Measurements from ENCODE around the gene NPTX2. TPM values are rescaled to one million over a fixed set of nuclear protein-coding genes. Genes with fewer than 3 reads are reported as not detected.

Gene NPTX2
- total and polyA plus RNA-seq, 4 donors = 0.41 to 2.3 (median 0.63) TPM

DNA sequence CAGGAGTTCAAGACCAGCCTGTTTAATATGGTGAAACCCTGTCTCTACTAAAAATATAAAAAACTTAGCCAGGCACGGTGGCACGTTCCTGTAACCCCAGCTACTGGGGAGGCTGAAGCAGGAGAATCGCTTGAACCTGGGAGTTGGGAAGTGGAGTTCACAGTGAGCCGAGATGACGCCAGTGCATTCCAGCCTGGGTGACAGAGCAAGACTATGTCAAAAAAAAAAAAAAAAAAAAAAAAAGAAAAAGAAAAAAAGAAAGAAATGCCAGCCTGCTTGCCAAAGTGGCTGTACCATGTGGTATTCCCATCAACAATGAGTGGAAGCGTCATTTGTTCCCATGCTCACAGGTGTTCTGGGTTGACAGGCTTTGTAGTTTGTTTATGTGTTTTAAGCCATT, 43.3 kb upstream of the NPTX2 start:
- TF ChIP-seq, protein P1, sequence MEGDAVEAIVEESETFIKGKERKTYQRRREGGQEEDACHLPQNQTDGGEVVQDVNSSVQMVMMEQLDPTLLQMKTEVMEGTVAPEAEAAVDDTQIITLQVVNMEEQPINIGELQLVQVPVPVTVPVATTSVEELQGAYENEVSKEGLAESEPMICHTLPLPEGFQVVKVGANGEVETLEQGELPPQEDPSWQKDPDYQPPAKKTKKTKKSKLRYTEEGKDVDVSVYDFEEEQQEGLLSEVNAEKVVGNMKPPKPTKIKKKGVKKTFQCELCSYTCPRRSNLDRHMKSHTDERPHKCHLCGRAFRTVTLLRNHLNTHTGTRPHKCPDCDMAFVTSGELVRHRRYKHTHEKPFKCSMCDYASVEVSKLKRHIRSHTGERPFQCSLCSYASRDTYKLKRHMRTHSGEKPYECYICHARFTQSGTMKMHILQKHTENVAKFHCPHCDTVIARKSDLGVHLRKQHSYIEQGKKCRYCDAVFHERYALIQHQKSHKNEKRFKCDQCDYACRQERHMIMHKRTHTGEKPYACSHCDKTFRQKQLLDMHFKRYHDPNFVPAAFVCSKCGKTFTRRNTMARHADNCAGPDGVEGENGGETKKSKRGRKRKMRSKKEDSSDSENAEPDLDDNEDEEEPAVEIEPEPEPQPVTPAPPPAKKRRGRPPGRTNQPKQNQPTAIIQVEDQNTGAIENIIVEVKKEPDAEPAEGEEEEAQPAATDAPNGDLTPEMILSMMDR (IDR thresholded peaks at IDR 0.05; ENCODE audit: control extremely low read depth, extremely low read depth) = no peak
- Histone ChIP-seq H3K27ac (ENCODE audit: low read depth in 1 of 2, low read length in 1 of 2) (no peak overlapping the region), H3K36me3 (ENCODE audit: control insufficient read depth in 4 of 4, insufficient read depth in 4 of 4, low read length in 4 of 4) (no peaks in the 10 kb centered on the region), H3K9me3 (ENCODE audit: control insufficient read depth in 4 of 4, insufficient read depth in 3 of 4, low read length in 3 of 4) (peaks cover 0 to 12% (median 5%) of the 10 kb centered on the region in 4 donors), H3K9ac (ENCODE audit: insufficient read depth in 1 of 2, low read length in 2 of 2) (no peak overlapping the region), H3K4me3 (no peak overlapping the region), H3K4me1 (ENCODE audit: control insufficient read depth in 5 of 5, insufficient read depth in 5 of 5, low read length in 5 of 5) (no peaks in the 10 kb centered on the region), H3K27me3 (ENCODE audit: control insufficient read depth in 3 of 3, insufficient read depth in 3 of 3, low read length in 2 of 3) (no peaks in the 10 kb centered on the region)
- 88 to 92% methylated on average over 6 of the region's 6 CpGs for WGBS, 2 donors
- ATAC-seq (ENCODE audit: insufficient read depth, low FRiP score) (no peak), DNase-seq (no peak)

DNA sequence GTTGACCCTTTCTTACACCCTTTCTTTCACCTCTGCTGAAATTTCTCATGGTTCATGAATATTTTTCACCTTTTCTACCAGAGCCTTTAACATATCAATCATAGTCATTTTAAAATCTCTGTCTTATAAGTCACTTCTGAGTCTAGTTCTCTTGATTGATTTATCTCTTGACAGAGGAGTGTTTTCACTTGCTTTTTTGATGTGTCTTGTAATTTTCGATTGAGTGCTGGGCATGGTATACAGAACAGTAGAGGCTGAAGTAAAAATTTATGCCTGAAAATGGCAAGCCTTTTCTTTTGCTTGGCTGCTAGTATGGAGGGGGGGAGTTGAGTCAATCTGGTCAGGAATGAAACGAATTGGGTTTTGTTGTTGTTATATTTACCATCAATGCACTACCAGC, 41.2 kb upstream of the NPTX2 start:
- Histone ChIP-seq H3K27me3 (ENCODE audit: control insufficient read depth in 3 of 3, insufficient read depth in 3 of 3, low read length in 2 of 3) (no peaks in the 10 kb centered on the region), H3K27ac (ENCODE audit: low read depth in 1 of 2, low read length in 1 of 2) (no peak overlapping the region), H3K36me3 (ENCODE audit: control insufficient read depth in 4 of 4, insufficient read depth in 4 of 4, low read length in 4 of 4) (no peaks in the 10 kb centered on the region), H3K9ac (ENCODE audit: insufficient read depth in 1 of 2, low read length in 2 of 2) (no peak overlapping the region), H3K4me3 (no peak overlapping the region), H3K4me1 (ENCODE audit: control insufficient read depth in 5 of 5, insufficient read depth in 5 of 5, low read length in 5 of 5) (no peaks in the 10 kb centered on the region), H3K9me3 (ENCODE audit: control insufficient read depth in 4 of 4, insufficient read depth in 3 of 4, low read length in 3 of 4) (peaks cover 0 to 12% (median 5%) of the 10 kb centered on the region in 4 donors)
- TF ChIP-seq, protein P1 (IDR thresholded peaks at IDR 0.05; ENCODE audit: control extremely low read depth, extremely low read depth) = no peak
- DNase-seq (no peak), ATAC-seq (ENCODE audit: insufficient read depth, low FRiP score) (no peak)
- WGBS, 2 donors = 55 to 66% methylated on average over 2 of the region's 2 CpGs

GRCh38 chr7:98584830-98585229, 32.3 kb upstream of the NPTX2 start:
- Histone ChIP-seq H3K36me3 (ENCODE audit: control insufficient read depth in 4 of 4, insufficient read depth in 4 of 4, low read length in 4 of 4) (no peaks in the 10 kb centered on the region), H3K27ac (ENCODE audit: low read depth in 1 of 2, low read length in 1 of 2) (no peak overlapping the region), H3K9me3 (ENCODE audit: control insufficient read depth in 4 of 4, insufficient read depth in 3 of 4, low read length in 3 of 4) (peaks cover 0 to 4% (median 0%) of the 10 kb centered on the region in 4 donors), H3K27me3 (ENCODE audit: control insufficient read depth in 3 of 3, insufficient read depth in 3 of 3, low read length in 2 of 3) (no peaks in the 10 kb centered on the region), H3K4me3 (no peak overlapping the region), H3K9ac (ENCODE audit: insufficient read depth in 1 of 2, low read length in 2 of 2) (no peak overlapping the region), H3K4me1 (ENCODE audit: control insufficient read depth in 5 of 5, insufficient read depth in 5 of 5, low read length in 5 of 5) (no peaks in the 10 kb centered on the region)
- ATAC-seq (ENCODE audit: insufficient read depth, low FRiP score) (no peak), DNase-seq (no peak)
- TF ChIP-seq, protein P1 (IDR thresholded peaks at IDR 0.05; ENCODE audit: control extremely low read depth, extremely low read depth) = no peak

GRCh38 chr7:98591926-98592325, 25.2 kb upstream of the NPTX2 start:
- peaks cover 0 to 2% (median 0%) of the 10 kb centered on the region in 4 donors for H3K9me3 ChIP-seq (ENCODE audit: control insufficient read depth in 4 of 4, insufficient read depth in 3 of 4, low read length in 3 of 4)
- H3K27me3 ChIP-seq (ENCODE audit: control insufficient read depth in 3 of 3, insufficient read depth in 3 of 3, low read length in 2 of 3) = peaks cover 0 to 3% (median 0%) of the 10 kb centered on the region in 3 donors
- ATAC-seq (ENCODE audit: insufficient read depth, low FRiP score) = no peak
- DNase-seq = no peak
- no peak overlapping the region for H3K4me3 ChIP-seq
- H3K4me1 ChIP-seq (ENCODE audit: control insufficient read depth in 5 of 5, insufficient read depth in 5 of 5, low read length in 5 of 5) = no peaks in the 10 kb centered on the region
- 76 to 80% methylated on average over 7 of the region's 7 CpGs for WGBS, 2 donors
- H3K9ac ChIP-seq (ENCODE audit: insufficient read depth in 1 of 2, low read length in 2 of 2) = no peak overlapping the region
- H3K36me3 ChIP-seq (ENCODE audit: control insufficient read depth in 4 of 4, insufficient read depth in 4 of 4, low read length in 4 of 4) = no peaks in the 10 kb centered on the region
- no peak overlapping the region for H3K27ac ChIP-seq (ENCODE audit: low read depth in 1 of 2, low read length in 1 of 2)
- TF ChIP-seq, protein P1 (IDR thresholded peaks at IDR 0.05; ENCODE audit: control extremely low read depth, extremely low read depth) = no peak
